Upper lobe of right lung (tissue), 1 donor: Measurements from ENCODE around the gene SRSF10. TPM values are rescaled to one million over a fixed set of nuclear protein-coding genes. Genes with fewer than 3 reads are reported as not detected.

Experiments used
- ATAC-seq: fragments of 200-7000 bp; cut with Tn5 transposase; one replicate; pipeline ENCODE4 v1.9.1; 2020; ENCODE audit warnings: mild to moderate bottlenecking, moderate library complexity
- DNase-seq: peaks from one replicate; pipeline ENCODE4 v3.0.0-alpha.2; 2020
- H3K27ac ChIP-seq: fragments of 200-600 bp; one replicate; pipeline ENCODE4 v1.8.0; 2022
- H3K27me3 ChIP-seq: fragments of 200-600 bp; one replicate; pipeline ENCODE4 v1.8.0; 2022; ENCODE audit warnings: mild to moderate bottlenecking
- H3K36me3 ChIP-seq: fragments of 200-600 bp; one replicate; pipeline ENCODE4 v1.8.0; 2022
- H3K4me1 ChIP-seq: fragments of 200-600 bp; one replicate; pipeline ENCODE4 v1.8.0; 2022
- H3K4me3 ChIP-seq: fragments of 200-600 bp; one replicate; pipeline ENCODE4 v1.8.0; 2022; ENCODE audit warnings: mild to moderate bottlenecking
- H3K9me3 ChIP-seq: fragments of 200-600 bp; one replicate; pipeline ENCODE4 v1.8.0; 2022
- intact Hi-C: fragments of 100-400 bp; cut with DNase I; formaldehyde crosslinking; loops from one replicate; pipeline ENCODE4 v1.11.0; 2022
- long read RNA-seq: library from polyadenylated mRNA; unstranded; transcript quantifications from one replicate; pipeline ENCODE4 v2.0.0, GENCODE V29; 2021
- total RNA-seq: library from RNA; stranded (reverse); fragmentation: NEBNext Ultra II Directional; extraction: Animal tissue kit (Norgen Biotek cat#: 25700); gene quantifications from one replicate; pipeline ENCODE4 v1.2.1, GENCODE V29; 2021
- TF ChIP-seq, protein P1 (sequence below): fragments of 200-600 bp; IDR thresholded peaks from one replicate; pipeline ENCODE4 v1.8.0; 2022; ENCODE audit warnings: antibody characterized with exemption
- donor health status: DM: no; HTN: yes; CAD: no; lungs with severe emphysema.

Gene SRSF10
- 96.0 TPM for total RNA-seq
- long read RNA-seq, partial matches to known transcripts, result 7 of 36 reads
- long read RNA-seq, other reads (novel, unspliced or antisense), result 25 of 36 reads

DNA sequence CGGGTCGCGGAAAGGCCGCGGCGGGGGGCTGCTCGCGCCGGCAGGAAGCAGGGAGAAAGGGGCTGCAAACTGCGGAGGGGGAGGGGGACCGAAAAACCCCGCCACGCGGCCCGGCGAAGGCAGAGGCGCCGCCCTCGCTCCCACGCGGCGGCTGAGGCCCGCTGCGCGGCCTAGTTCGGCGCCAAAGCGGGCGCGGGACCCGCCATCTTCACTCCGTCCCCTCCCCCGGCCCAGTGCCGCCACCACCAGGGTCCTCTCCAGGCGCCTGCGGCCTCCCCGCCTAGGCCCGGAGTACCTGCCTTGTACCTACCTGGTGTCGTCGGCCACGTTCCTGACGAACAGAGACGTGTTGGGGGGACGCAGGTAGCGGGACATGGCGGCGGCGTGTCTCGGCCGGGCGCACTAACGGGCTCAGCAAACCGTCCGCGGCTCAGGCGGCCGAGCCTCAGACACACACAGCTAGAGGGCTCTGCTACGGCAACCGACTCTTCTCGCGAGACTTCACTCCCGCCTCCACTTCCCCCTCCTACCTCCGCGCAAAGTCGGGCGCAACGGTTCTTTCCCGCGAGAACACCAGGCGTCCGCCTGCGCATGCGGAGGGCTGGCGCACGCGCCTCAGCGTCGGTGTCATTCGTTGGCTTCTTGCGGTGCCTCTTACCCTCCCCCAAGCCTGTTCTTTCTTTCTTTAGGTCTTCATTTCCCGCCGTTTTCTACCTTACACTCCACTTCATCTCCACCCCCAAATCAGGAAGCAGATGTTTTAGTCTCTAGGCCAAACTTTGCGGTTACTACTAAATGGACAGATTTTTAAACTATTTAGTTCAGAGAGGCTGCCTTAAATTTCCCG, at the start of gene SRSF10:
Gene SRSF10 (minus strand): TSS at position 447 of the 847 bp plus-strand sequence. CDS start 72 bp downstream, at position 375.
- peaks cover 1% of the 10 kb centered on the region for H3K36me3 ChIP-seq
- DNase-seq, result peak; percentile 99
- H3K9me3 ChIP-seq, result no peaks in the 10 kb centered on the region
- H3K4me1 ChIP-seq, result peaks cover 45% of the 10 kb centered on the region
- peak within 1 kb of the TSS; percentile 96 for H3K27ac ChIP-seq
- intact Hi-C loops, result no loop called here
- no peaks in the 10 kb centered on the region for H3K27me3 ChIP-seq
- ATAC-seq, result peak; percentile 99
- TF ChIP-seq, protein P1, sequence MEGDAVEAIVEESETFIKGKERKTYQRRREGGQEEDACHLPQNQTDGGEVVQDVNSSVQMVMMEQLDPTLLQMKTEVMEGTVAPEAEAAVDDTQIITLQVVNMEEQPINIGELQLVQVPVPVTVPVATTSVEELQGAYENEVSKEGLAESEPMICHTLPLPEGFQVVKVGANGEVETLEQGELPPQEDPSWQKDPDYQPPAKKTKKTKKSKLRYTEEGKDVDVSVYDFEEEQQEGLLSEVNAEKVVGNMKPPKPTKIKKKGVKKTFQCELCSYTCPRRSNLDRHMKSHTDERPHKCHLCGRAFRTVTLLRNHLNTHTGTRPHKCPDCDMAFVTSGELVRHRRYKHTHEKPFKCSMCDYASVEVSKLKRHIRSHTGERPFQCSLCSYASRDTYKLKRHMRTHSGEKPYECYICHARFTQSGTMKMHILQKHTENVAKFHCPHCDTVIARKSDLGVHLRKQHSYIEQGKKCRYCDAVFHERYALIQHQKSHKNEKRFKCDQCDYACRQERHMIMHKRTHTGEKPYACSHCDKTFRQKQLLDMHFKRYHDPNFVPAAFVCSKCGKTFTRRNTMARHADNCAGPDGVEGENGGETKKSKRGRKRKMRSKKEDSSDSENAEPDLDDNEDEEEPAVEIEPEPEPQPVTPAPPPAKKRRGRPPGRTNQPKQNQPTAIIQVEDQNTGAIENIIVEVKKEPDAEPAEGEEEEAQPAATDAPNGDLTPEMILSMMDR, result peak; percentile 24
- H3K4me3 ChIP-seq, result peak within 1 kb of the TSS; percentile 89

GRCh38 chr1:24027838-24028468, 47.8 kb upstream of the SRSF10 start:
- intact Hi-C loops, result loop anchor here (10.0 kb wide), 1 partner anchor 73 kb away; the partner anchor contains the start of gene PNRC2
- H3K4me3 ChIP-seq, result no peak overlapping the region
- H3K27me3 ChIP-seq, result no peaks in the 10 kb centered on the region
- no peak overlapping the region for H3K27ac ChIP-seq
- peaks cover 3% of the 10 kb centered on the region for H3K4me1 ChIP-seq
- H3K9me3 ChIP-seq, result no peaks in the 10 kb centered on the region
- no peaks in the 10 kb centered on the region for H3K36me3 ChIP-seq
- TF ChIP-seq, protein P1, result peak; percentile 65
- ATAC-seq (peak; percentile 70), DNase-seq (no peak)

GRCh38 chr1:24022581-24023361, 42.6 kb upstream of the SRSF10 start:
- ATAC-seq (no peak), DNase-seq (no peak)
- H3K27ac ChIP-seq, result no peak overlapping the region
- H3K9me3 ChIP-seq, result no peaks in the 10 kb centered on the region
- H3K4me3 ChIP-seq, result no peak overlapping the region
- TF ChIP-seq, protein P1, result no peak
- peaks cover 29% of the 10 kb centered on the region for H3K4me1 ChIP-seq
- no peaks in the 10 kb centered on the region for H3K36me3 ChIP-seq
- no peaks in the 10 kb centered on the region for H3K27me3 ChIP-seq
- intact Hi-C loops, result loop anchor here (10.0 kb wide), 1 partner anchor 68 kb away; the partner anchor contains the start of gene PNRC2

GRCh38 chr1:24021403-24022266, 41.5 kb upstream of the SRSF10 start:
- intact Hi-C loops, result loop anchor here (10.0 kb wide), 1 partner anchor 67 kb away; the partner anchor contains the start of gene PNRC2
- no peak overlapping the region for H3K4me3 ChIP-seq
- TF ChIP-seq, protein P1, result no peak
- no peaks in the 10 kb centered on the region for H3K27me3 ChIP-seq
- ATAC-seq (no peak), DNase-seq (no peak)
- peaks cover 28% of the 10 kb centered on the region for H3K4me1 ChIP-seq
- H3K27ac ChIP-seq, result no peak overlapping the region
- H3K9me3 ChIP-seq, result no peaks in the 10 kb centered on the region
- H3K36me3 ChIP-seq, result no peaks in the 10 kb centered on the region
